Esophagus squamous epithelium (tissue), 4 donors: ENCODE measurements around the gene MLLT1.

Source experiments
- CTCF ChIP-seq, 6 experiments: fragments of 450-650 bp in 4 of 6; fragments of 200-600 bp in 2 of 6; sonication (generic) in 2 of 6; IDR thresholded peaks; one replicate each; pipeline ENCODE4 v1.5.1; 2016 to 2019; ENCODE audit warnings: antibody characterized with exemption in 6 of 6, mild to moderate bottlenecking in 4 of 6, moderate library complexity in 4 of 6
- POLR2A ChIP-seq, 4 donors: fragments of 450-650 bp; IDR thresholded peaks; one replicate each; pipeline ENCODE4 v1.6.1; 2017; ENCODE audit warnings: antibody characterized with exemption in 4 of 4, mild to moderate bottlenecking in 4 of 4, moderate library complexity in 3 of 4

DNA sequence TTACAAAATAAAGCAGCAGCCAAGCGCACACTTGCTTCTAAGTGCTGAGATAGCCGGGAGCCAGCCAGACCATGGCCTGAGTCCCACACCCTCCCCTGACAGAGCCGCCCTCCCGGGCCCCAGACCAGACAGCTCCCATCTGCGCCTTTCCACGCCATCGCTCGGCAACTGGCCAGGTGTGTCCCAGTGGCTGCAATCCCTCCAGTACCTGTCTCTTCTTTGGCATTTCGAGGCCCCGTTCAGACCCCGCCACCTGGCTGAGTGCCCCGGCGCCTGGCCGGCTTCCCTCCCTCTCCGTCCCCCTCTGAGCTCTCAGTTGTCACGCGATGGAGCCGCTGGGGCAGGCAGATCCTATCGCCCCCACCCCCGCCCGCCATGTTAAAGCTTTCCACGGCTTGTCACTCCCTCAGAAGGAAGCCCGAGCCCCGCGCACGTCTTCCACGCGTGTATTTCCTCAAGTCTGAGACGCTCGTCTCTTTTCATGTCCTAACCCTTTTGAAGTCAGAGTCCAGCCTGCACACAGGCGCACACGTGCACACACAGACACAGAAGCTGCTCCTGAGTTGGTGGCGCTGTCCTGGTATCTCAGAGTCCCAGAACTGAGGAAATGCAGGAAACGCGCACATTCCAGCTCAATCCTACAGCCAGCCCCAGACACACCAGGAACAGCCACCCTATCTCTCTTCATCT, 7.9 kb downstream of the MLLT1 start:
- TF ChIP-seq CTCF (IDR thresholded peaks at IDR 0.05) (no peak), POLR2A (IDR thresholded peaks at IDR 0.05) (peak in 1 of 4 donors; percentile 13)
